ENCODE measurements around the gene C10orf90. TPM values are rescaled to one million over a fixed set of nuclear protein-coding genes. Genes with fewer than 3 reads are reported as not detected.
"Not testable (repeated sequence)": the region's sequence is repeated elsewhere in the genome, so short reads cannot be mapped to it uniquely, and the experiment has no call there.

C10orf90 gene
- total RNA-seq, 1 donor from 2014 or later: not detected

DNA sequence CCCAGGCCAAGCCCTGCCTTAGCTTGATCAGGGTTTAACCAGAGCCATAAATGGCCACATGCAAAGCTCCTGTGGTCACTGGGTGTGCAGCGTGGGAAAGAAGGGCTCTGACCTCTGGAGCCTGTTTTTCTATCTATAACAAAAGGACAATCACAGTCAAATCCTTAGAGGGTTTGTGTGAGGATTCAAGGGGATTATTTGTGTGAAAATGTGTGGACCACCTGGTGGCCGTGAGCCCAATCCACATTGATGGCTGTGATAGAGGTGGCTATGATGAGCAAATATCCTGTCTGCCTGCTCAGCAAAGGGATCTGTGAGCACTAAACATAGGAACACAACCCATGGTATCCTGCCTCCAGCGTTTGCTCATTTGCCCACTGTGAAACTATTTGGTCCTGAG lies 107.1 kb downstream of the C10orf90 start:
- Mint-ChIP-seq H3K4me1 (ENCODE audit: low read depth) (no peaks in the 10 kb centered on the region), H3K4me3 (no peak overlapping the region), H3K9me3 (no peaks in the 10 kb centered on the region), H3K27me3 (ENCODE audit: insufficient read depth) (no peaks in the 10 kb centered on the region), H3K27ac (no peak overlapping the region), H3K36me3 (ENCODE audit: low read depth) (no peaks in the 10 kb centered on the region)
- no peak for DNase-seq (ENCODE audit: low spot score)
- intact Hi-C loops (cut with micrococcal nuclease): no loop called here

DNA sequence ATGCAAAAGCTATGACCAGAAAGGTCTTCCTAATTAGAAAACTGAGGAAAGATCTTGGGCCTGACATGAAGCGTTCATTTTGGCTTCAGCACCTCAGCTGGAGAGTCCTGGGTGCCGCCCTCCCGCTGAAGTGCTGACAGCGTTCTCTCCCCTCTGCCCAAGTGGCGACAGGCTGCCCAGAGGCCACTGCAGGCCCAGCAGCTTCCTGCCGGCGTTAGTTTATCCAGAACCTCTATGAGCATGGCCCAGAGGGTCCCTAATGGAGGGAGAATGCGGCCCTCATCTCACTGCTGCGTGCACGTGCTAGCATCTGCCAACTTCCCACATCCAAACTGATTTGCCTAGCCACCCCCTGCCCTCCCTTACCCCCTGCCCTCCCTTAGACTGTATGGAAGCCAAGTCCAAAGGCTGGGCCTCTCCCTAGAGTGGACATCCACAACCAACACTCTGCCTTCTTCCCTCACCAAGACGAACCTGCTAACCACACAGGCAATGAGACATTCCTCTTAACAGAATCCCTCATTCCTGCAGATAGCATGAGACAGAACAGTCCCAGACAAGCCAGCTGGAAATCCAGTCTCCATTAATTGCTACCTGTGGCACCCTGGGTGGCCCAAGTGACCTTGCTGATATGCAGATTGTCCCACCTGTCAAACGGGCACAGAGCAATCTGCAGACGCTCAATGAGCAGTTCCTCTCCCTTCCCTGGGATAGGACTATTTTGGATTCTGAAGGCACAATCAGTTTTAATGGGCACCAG lies 108.4 kb downstream of the C10orf90 start:
- Mint-ChIP-seq H3K36me3 (ENCODE audit: low read depth) (no peaks in the 10 kb centered on the region), H3K27me3 (ENCODE audit: insufficient read depth) (no peaks in the 10 kb centered on the region), H3K4me3 (no peak overlapping the region), H3K27ac (no peak overlapping the region), H3K9me3 (no peaks in the 10 kb centered on the region), H3K4me1 (ENCODE audit: low read depth) (no peaks in the 10 kb centered on the region)
- intact Hi-C loops (cut with micrococcal nuclease): no loop called here
- DNase-seq (ENCODE audit: low spot score): no peak

DNA sequence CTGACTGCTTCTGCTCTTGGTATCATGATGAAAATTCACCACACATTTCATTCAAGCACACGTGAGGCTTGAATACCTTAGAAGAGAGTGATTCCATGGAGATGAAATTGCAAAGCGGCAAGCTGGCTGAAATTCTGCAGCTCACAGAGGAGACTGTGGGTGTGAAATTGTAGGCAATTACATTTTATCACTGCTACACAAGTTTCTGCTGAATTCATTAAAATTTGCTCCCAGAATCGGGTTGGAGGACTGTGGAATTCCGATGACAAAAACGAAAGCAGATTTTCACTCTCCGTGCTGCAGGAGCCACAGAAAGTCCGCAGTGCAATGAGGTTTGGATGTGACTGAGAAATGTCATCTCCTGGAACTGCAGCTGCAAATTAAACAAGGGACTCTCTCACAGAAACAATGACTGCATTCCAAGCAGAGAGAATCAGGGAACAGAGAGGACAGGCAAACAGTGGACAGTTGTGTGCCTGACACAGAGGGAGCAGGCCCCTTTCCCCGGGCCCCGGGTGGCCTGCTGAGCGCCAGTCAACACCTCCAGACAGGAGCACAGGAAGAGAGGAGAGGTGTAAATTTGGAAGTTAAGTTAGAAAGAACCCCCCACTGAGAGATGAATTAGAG lies 109.1 kb downstream of the C10orf90 start:
- Mint-ChIP-seq H3K27ac (no peak overlapping the region), H3K27me3 (ENCODE audit: insufficient read depth) (no peaks in the 10 kb centered on the region), H3K36me3 (ENCODE audit: low read depth) (no peaks in the 10 kb centered on the region), H3K4me3 (no peak overlapping the region), H3K9me3 (no peaks in the 10 kb centered on the region), H3K4me1 (ENCODE audit: low read depth) (no peaks in the 10 kb centered on the region)
- intact Hi-C loops (cut with micrococcal nuclease): no loop called here
- DNase-seq (ENCODE audit: low spot score): no peak

GRCh38 chr10:126558881-126559280 lies 111.6 kb downstream of the C10orf90 start:
- H3K27ac Mint-ChIP-seq: no peak overlapping the region
- no peaks in the 10 kb centered on the region for H3K27me3 Mint-ChIP-seq (ENCODE audit: insufficient read depth)
- intact Hi-C loops (cut with micrococcal nuclease): no loop called here
- no peaks in the 10 kb centered on the region for H3K9me3 Mint-ChIP-seq
- no peak for DNase-seq (ENCODE audit: low spot score)
- no peaks in the 10 kb centered on the region for H3K4me1 Mint-ChIP-seq (ENCODE audit: low read depth)
- H3K4me3 Mint-ChIP-seq: no peak overlapping the region
- no peaks in the 10 kb centered on the region for H3K36me3 Mint-ChIP-seq (ENCODE audit: low read depth)

GRCh38 chr10:126551202-126551601 lies 119.3 kb downstream of the C10orf90 start:
- Mint-ChIP-seq H3K4me3 (no peak overlapping the region), H3K4me1 (ENCODE audit: low read depth) (no peaks in the 10 kb centered on the region), H3K36me3 (ENCODE audit: low read depth) (no peaks in the 10 kb centered on the region), H3K27me3 (ENCODE audit: insufficient read depth) (no peaks in the 10 kb centered on the region), H3K27ac (no peak overlapping the region), H3K9me3 (no peaks in the 10 kb centered on the region)
- intact Hi-C loops (cut with micrococcal nuclease): no loop called here
- no peak for DNase-seq (ENCODE audit: low spot score)

DNA sequence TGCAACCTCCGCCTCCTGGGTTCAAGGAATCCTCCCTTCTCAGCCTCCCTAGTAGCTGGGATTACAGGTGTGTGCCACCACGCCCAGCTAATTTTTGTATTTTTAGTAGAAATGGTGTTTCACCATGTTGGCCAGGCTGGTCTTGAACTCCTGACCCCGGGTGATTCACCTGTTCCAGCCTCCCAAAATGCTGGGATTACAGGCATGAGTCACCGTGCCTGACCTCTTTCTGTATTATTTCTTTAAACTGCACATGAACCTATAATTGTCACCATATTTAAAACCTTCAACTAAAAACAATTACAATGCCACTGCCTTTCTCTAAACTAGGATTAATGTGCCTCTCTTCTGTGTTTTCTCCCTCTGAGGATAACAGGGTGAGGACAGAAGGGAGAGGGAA lies 119.9 kb downstream of the C10orf90 start:
- H3K27ac Mint-ChIP-seq; H3K9me3 Mint-ChIP-seq; H3K36me3 Mint-ChIP-seq (ENCODE audit: low read depth); intact Hi-C loops (cut with micrococcal nuclease); DNase-seq (ENCODE audit: low spot score); H3K4me1 Mint-ChIP-seq (ENCODE audit: low read depth); H3K4me3 Mint-ChIP-seq; H3K27me3 Mint-ChIP-seq (ENCODE audit: insufficient read depth): not testable (repeated sequence)

DNA sequence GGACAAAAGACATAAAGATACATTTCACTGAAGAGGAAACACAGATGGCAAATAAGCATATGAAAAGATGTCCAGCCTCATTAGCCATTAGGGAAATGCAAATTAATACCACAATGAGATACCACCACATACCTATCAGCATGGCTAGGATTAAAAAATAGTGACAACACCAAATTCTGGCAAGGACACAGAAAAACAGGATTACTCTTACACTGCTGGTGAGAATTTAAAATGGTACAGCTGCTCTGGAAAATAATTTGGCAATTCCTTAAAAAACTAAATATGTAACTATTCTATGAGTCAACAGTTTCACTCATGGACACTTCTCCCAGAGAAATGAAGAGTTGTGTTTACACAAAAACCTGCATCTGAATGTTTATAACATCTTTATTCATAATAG lies 121.1 kb downstream of the C10orf90 start:
- Mint-ChIP-seq H3K9me3 (no peaks in the 10 kb centered on the region), H3K4me1 (ENCODE audit: low read depth) (no peaks in the 10 kb centered on the region), H3K4me3 (no peak overlapping the region), H3K36me3 (ENCODE audit: low read depth) (no peaks in the 10 kb centered on the region), H3K27me3 (ENCODE audit: insufficient read depth) (no peaks in the 10 kb centered on the region), H3K27ac (no peak overlapping the region)
- DNase-seq (ENCODE audit: low spot score): no peak
- intact Hi-C loops (cut with micrococcal nuclease): no loop called here

- no peak for DNase-seq (ENCODE audit: low spot score)
- intact Hi-C loops (cut with micrococcal nuclease): no loop called here
- Mint-ChIP-seq H3K9me3 (no peaks in the 10 kb centered on the region), H3K4me3 (no peak overlapping the region), H3K4me1 (ENCODE audit: low read depth) (no peaks in the 10 kb centered on the region), H3K36me3 (ENCODE audit: low read depth) (no peaks in the 10 kb centered on the region), H3K27ac (no peak overlapping the region), H3K27me3 (ENCODE audit: insufficient read depth) (no peaks in the 10 kb centered on the region)
Observed at GRCh38 chr10:126544565-126544964, 125.9 kb downstream of the C10orf90 start.

DNA sequence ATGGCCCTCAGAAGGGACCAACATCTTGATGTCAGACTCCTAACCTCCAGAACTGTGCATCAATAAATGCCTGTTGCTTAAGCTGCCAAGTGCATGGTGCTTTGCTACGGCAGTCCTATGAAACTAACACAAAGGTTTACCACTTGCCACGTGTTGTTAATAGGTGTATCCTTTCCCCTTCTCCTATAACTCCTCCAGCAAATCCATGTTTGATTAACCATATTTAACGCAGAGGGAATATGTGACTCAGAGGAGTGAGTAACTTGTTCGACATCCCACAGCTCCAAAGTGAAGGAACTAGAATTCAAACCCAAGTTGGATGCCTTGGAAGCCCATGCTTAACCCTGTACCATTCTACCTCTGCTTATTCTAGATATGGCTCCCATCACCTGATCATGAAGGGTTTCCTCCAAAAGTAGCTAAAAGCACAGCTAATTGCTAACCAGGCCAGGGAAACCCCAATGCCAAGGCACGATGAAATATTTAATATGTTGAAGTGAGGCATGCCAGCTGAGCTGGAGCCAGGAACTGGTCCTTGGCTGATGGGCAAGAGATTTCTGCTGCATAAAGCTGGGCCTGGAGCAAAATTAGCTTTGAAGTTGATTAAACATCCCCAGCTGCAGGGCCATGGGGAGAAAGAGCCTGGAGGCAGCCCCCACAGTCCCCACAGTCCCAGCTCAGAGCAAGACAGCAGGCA lies 131.9 kb downstream of the C10orf90 start:
- intact Hi-C loops (cut with micrococcal nuclease): no loop called here
- H3K9me3 Mint-ChIP-seq: peaks cover 6% of the 10 kb centered on the region

GRCh38 chr10:126536656-126537055 lies 133.8 kb downstream of the C10orf90 start:
- intact Hi-C loops (cut with micrococcal nuclease): no loop called here
- Mint-ChIP-seq H3K27ac (no peak overlapping the region), H3K4me1 (ENCODE audit: low read depth) (no peaks in the 10 kb centered on the region), H3K9me3 (peaks cover 6% of the 10 kb centered on the region), H3K36me3 (ENCODE audit: low read depth) (no peaks in the 10 kb centered on the region), H3K4me3 (no peak overlapping the region), H3K27me3 (ENCODE audit: insufficient read depth) (no peaks in the 10 kb centered on the region)
- no peak for DNase-seq (ENCODE audit: low spot score)

More for the DNA sequence above, 131.9 kb downstream of the C10orf90 start:
- Mint-ChIP-seq H3K4me3 (no peak overlapping the region), H3K27ac (no peak overlapping the region), H3K27me3 (ENCODE audit: insufficient read depth) (no peaks in the 10 kb centered on the region), H3K4me1 (ENCODE audit: low read depth) (no peaks in the 10 kb centered on the region), H3K36me3 (ENCODE audit: low read depth) (no peaks in the 10 kb centered on the region)
- DNase-seq (ENCODE audit: low spot score): no peak

DNA sequence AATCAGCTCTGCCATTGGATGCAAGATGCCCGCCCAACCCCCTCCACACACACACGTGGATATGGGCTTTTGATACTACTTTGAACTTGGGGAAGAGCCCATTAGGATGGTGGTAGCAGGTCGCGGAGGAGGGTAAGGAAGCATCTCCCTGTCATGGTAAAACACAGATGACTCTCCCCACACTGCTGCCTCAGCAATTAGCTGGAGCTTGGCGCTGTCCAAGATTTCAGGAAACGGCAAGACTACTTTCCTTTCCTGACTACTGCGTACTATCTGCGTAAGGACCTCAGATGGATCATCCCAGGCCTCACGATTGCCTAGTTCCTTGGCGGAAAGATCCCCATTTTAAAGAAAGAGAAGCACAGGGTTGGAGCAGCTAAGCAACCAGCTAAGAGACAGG lies 134.3 kb downstream of the C10orf90 start:
- DNase-seq (ENCODE audit: low spot score): no peak
- H3K4me3 Mint-ChIP-seq: no peak overlapping the region
- H3K9me3 Mint-ChIP-seq: peaks cover 6% of the 10 kb centered on the region
- H3K27me3 Mint-ChIP-seq (ENCODE audit: insufficient read depth): no peaks in the 10 kb centered on the region
- H3K4me1 Mint-ChIP-seq (ENCODE audit: low read depth): no peaks in the 10 kb centered on the region
- H3K36me3 Mint-ChIP-seq (ENCODE audit: low read depth): no peaks in the 10 kb centered on the region
- no peak overlapping the region for H3K27ac Mint-ChIP-seq
- intact Hi-C loops (cut with micrococcal nuclease): no loop called here

DNA sequence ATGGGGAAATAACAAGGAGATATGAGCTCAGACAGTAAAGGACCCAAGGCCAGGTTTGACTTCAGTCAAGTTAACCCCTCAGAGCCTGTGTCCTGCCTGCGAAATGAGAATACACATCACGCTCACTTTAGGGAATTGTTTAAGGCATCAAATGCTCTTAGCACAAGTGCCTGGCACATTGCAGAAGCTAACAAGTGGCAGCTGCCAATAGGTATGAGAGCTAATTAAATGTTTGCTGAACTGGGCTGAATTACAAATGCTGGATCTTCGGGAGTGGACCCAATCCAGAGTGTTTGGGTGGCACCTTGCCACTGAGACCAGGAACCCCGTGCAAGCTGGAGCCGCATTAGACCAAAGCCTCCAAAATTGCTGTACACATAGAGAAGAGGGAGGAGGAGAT lies 136.8 kb downstream of the C10orf90 start:
- H3K4me3 Mint-ChIP-seq: no peak overlapping the region
- intact Hi-C loops (cut with micrococcal nuclease): no loop called here
- H3K27me3 Mint-ChIP-seq (ENCODE audit: insufficient read depth): no peaks in the 10 kb centered on the region
- H3K36me3 Mint-ChIP-seq (ENCODE audit: low read depth): no peaks in the 10 kb centered on the region
- no peaks in the 10 kb centered on the region for H3K4me1 Mint-ChIP-seq (ENCODE audit: low read depth)
- H3K27ac Mint-ChIP-seq: no peak overlapping the region
- no peak for DNase-seq (ENCODE audit: low spot score)
- peaks cover 6% of the 10 kb centered on the region for H3K9me3 Mint-ChIP-seq

DNA sequence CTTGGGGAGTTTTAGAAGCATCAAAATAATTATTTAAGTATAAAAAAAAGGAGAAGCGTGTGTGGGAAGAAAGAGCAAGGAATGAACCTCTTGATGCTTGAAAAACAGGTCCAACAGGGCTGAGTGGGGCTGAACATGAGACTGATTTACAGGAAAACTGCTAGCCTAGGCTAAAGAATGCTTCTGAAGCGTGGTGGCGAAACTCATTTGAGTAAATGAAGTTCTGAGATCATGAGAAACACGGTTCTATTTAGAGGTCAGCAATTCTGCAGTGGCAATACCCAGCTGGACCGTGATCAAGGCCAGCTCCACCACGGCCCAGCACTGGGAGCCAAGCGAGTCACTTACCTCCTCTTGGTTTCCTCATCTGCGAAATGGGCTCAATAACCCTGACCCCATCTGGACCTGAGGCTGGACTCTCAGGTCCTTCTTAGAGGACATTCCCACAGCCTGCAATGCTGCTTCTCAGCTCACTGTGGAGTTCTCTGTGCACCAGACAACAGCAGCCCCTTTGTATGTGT lies 142.1 kb downstream of the C10orf90 start:
- intact Hi-C loops (cut with micrococcal nuclease): no loop called here
- Mint-ChIP-seq H3K27ac (no peak overlapping the region), H3K4me1 (ENCODE audit: low read depth) (no peaks in the 10 kb centered on the region), H3K36me3 (ENCODE audit: low read depth) (no peaks in the 10 kb centered on the region), H3K9me3 (no peaks in the 10 kb centered on the region), H3K27me3 (ENCODE audit: insufficient read depth) (no peaks in the 10 kb centered on the region), H3K4me3 (no peak overlapping the region)
- DNase-seq (ENCODE audit: low spot score): no peak

All from activated T-helper 1 cell treated with anti-CD3 and anti-CD28 coated beads, Interleukin-12 subunit alpha, Interleukin-12 subunit beta, Interleukin-2, Interleukin-4 antibody, amounts not matched to agents 30 ng/mL and 10 ng/mL and 1 ng/mL, durations not matched to agents 14 hours and 24 hours and 36 hours (primary cell).